ENCODE data around the gene SLC30A5. TPM values are rescaled to one million over a fixed set of nuclear protein-coding genes. Genes with fewer than 3 reads are reported as not detected.
"Not testable (repeated sequence)": the region's sequence is repeated elsewhere in the genome, so short reads cannot be mapped to it uniquely, and the experiment has no call there.

SLC30A5 gene
- total RNA-seq, 1 donor from 2014 or later, result 45.0 TPM

- no peak for TF ChIP-seq CTCF (IDR thresholded peaks at IDR 0.05; ENCODE audit: unreplicated experiment)
- H3K27ac Mint-ChIP-seq, result no peak overlapping the region
- peaks cover 28% of the 10 kb centered on the region for H3K36me3 Mint-ChIP-seq (ENCODE audit: insufficient read depth)
- no peaks in the 10 kb centered on the region for H3K4me1 Mint-ChIP-seq (ENCODE audit: low read depth)
- no peak overlapping the region for H3K4me3 Mint-ChIP-seq (ENCODE audit: low read depth)
- no peaks in the 10 kb centered on the region for H3K27me3 Mint-ChIP-seq
- H3K9me3 Mint-ChIP-seq (ENCODE audit: low read depth), result no peaks in the 10 kb centered on the region
- DNase-seq (ENCODE audit: low spot score, unreplicated experiment), result no peak
These were observed 36.4 kb downstream of the SLC30A5 start for GRCh38 chr5:69130241-69130640.

GRCh38 chr5:69131304-69131703 is 37.5 kb downstream of the SLC30A5 start:
- H3K27ac Mint-ChIP-seq, result no peak overlapping the region
- no peak for TF ChIP-seq CTCF (IDR thresholded peaks at IDR 0.05; ENCODE audit: unreplicated experiment)
- H3K27me3 Mint-ChIP-seq, result no peaks in the 10 kb centered on the region
- no peaks in the 10 kb centered on the region for H3K9me3 Mint-ChIP-seq (ENCODE audit: low read depth)
- H3K4me3 Mint-ChIP-seq (ENCODE audit: low read depth), result no peak overlapping the region
- H3K36me3 Mint-ChIP-seq (ENCODE audit: insufficient read depth), result peaks cover 24% of the 10 kb centered on the region
- H3K4me1 Mint-ChIP-seq (ENCODE audit: low read depth), result no peaks in the 10 kb centered on the region
- no peak for DNase-seq (ENCODE audit: low spot score, unreplicated experiment)

GRCh38 chr5:69134126-69134525 is 40.3 kb downstream of the SLC30A5 start:
- Mint-ChIP-seq H3K27ac (no peak overlapping the region), H3K36me3 (ENCODE audit: insufficient read depth) (peaks cover 11% of the 10 kb centered on the region)

GRCh38 chr5:69136293-69136692 is 42.5 kb downstream of the SLC30A5 start:
- H3K4me3 Mint-ChIP-seq (ENCODE audit: low read depth), result no peak overlapping the region
- H3K36me3 Mint-ChIP-seq (ENCODE audit: insufficient read depth), result peaks cover 9% of the 10 kb centered on the region
- H3K9me3 Mint-ChIP-seq (ENCODE audit: low read depth), result peaks cover 10% of the 10 kb centered on the region
- no peaks in the 10 kb centered on the region for H3K27me3 Mint-ChIP-seq
- TF ChIP-seq CTCF (IDR thresholded peaks at IDR 0.05; ENCODE audit: unreplicated experiment), result no peak
- H3K27ac Mint-ChIP-seq, result no peak overlapping the region
- H3K4me1 Mint-ChIP-seq (ENCODE audit: low read depth), result no peaks in the 10 kb centered on the region
- DNase-seq (ENCODE audit: low spot score, unreplicated experiment), result no peak

More at GRCh38 chr5:69134126-69134525, 40.3 kb downstream of the SLC30A5 start:
- Mint-ChIP-seq H3K9me3 (ENCODE audit: low read depth) (no peaks in the 10 kb centered on the region), H3K4me3 (ENCODE audit: low read depth) (no peak overlapping the region), H3K4me1 (ENCODE audit: low read depth) (no peaks in the 10 kb centered on the region), H3K27me3 (no peaks in the 10 kb centered on the region)
- no peak for TF ChIP-seq CTCF (IDR thresholded peaks at IDR 0.05; ENCODE audit: unreplicated experiment)
- no peak for DNase-seq (ENCODE audit: low spot score, unreplicated experiment)

- not testable (repeated sequence) for H3K27me3 Mint-ChIP-seq; H3K36me3 Mint-ChIP-seq (ENCODE audit: insufficient read depth); H3K4me1 Mint-ChIP-seq (ENCODE audit: low read depth); H3K4me3 Mint-ChIP-seq (ENCODE audit: low read depth); H3K27ac Mint-ChIP-seq; DNase-seq (ENCODE audit: low spot score, unreplicated experiment)
- peaks cover 13% of the 10 kb centered on the region for H3K9me3 Mint-ChIP-seq (ENCODE audit: low read depth)
These were observed 43.4 kb downstream of the SLC30A5 start for GRCh38 chr5:69137208-69137607.

GRCh38 chr5:69137807-69138206 is 44.0 kb downstream of the SLC30A5 start:
- Mint-ChIP-seq H3K9me3 (ENCODE audit: low read depth) (peaks cover 15% of the 10 kb centered on the region), H3K36me3 (ENCODE audit: insufficient read depth) (peaks cover 9% of the 10 kb centered on the region), H3K4me1 (ENCODE audit: low read depth) (no peaks in the 10 kb centered on the region), H3K4me3 (ENCODE audit: low read depth) (no peak overlapping the region), H3K27ac (no peak overlapping the region), H3K27me3 (no peaks in the 10 kb centered on the region)
- DNase-seq (ENCODE audit: low spot score, unreplicated experiment), result no peak
- no peak for TF ChIP-seq CTCF (IDR thresholded peaks at IDR 0.05; ENCODE audit: unreplicated experiment)

Data from progenitor cell of endocrine pancreas (in vitro differentiated cells).